Gastrocnemius medialis (tissue), 4 donors: Measurements from ENCODE around the gene ZBTB20.

Experiments
- POLR2A ChIP-seq, 2 donors: fragments of 450-650 bp; IDR thresholded peaks; one replicate each; pipeline ENCODE4 v1.6.1; 2017; ENCODE audit warnings: antibody characterized with exemption in 2 of 2, mild to moderate bottlenecking in 2 of 2, moderate library complexity in 2 of 2
- TF ChIP-seq, protein P1 (sequence below), 5 experiments: fragments of 450-650 bp in 3 of 5; fragments of 200-600 bp in 2 of 5; sonication (generic) in 2 of 5; IDR thresholded peaks in 4 of 5; conservative IDR thresholded peaks in 1 of 5; 1 replicate in 4 of 5; 2 replicates in 1 of 5; pipeline ENCODE4 v1.5.1; 2016 to 2019; ENCODE audit warnings: antibody characterized with exemption in 5 of 5, mild to moderate bottlenecking in 3 of 5, moderate library complexity in 3 of 5

DNA sequence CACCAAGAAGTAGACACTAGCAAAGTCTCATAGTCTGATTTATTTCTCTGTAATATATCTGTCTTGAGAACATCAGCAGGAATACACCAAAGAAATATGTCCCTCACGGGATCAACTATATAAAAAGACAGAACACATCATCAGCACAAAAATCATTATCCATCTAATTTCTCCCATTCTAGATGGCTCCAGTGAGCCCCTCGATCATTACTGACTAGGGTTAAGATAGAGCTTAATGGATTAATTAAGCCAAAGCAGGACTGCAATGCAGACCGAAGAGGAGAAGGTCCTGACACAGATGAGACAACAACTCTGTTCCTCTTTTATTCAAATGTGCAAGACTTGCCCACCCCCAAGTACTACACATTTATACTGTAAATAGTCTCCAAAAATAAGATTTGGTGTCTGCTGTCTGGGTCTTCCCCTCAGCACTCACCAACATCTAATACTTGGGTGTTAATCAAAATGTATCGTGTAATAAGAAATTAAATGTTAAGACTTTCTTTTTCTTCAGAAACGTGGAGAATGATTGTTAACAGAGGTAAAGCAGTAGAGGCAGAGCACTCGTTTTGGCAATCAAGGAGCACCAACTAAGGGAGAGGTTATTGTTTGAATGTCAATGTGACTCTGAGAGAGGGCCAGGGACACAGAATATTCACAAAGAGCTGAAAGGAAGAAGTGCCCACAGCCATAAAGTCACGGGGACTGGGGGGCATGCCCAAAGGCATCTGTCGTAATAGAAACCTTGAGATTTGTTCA is 719.6 kb downstream of the ZBTB20 start:
- TF ChIP-seq POLR2A (IDR thresholded peaks at IDR 0.05) = no peak
- TF ChIP-seq, protein P1, sequence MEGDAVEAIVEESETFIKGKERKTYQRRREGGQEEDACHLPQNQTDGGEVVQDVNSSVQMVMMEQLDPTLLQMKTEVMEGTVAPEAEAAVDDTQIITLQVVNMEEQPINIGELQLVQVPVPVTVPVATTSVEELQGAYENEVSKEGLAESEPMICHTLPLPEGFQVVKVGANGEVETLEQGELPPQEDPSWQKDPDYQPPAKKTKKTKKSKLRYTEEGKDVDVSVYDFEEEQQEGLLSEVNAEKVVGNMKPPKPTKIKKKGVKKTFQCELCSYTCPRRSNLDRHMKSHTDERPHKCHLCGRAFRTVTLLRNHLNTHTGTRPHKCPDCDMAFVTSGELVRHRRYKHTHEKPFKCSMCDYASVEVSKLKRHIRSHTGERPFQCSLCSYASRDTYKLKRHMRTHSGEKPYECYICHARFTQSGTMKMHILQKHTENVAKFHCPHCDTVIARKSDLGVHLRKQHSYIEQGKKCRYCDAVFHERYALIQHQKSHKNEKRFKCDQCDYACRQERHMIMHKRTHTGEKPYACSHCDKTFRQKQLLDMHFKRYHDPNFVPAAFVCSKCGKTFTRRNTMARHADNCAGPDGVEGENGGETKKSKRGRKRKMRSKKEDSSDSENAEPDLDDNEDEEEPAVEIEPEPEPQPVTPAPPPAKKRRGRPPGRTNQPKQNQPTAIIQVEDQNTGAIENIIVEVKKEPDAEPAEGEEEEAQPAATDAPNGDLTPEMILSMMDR (IDR thresholded peaks at IDR 0.05 in 4 of 5, conservative IDR thresholded peaks at IDR 0.05 in 1 of 5) = no peak
